HG03066 (cell line): ENCODE measurements around the gene HBD.

Source experiments
- ATAC-seq: cut with Tn5 transposase; IDR thresholded peaks from one replicate; pipeline ENCODE4 v1.9.1; 2021; ENCODE audit warnings: low read depth; ENCODE audit not compliant: unreplicated experiment

The HBD gene

DNA sequence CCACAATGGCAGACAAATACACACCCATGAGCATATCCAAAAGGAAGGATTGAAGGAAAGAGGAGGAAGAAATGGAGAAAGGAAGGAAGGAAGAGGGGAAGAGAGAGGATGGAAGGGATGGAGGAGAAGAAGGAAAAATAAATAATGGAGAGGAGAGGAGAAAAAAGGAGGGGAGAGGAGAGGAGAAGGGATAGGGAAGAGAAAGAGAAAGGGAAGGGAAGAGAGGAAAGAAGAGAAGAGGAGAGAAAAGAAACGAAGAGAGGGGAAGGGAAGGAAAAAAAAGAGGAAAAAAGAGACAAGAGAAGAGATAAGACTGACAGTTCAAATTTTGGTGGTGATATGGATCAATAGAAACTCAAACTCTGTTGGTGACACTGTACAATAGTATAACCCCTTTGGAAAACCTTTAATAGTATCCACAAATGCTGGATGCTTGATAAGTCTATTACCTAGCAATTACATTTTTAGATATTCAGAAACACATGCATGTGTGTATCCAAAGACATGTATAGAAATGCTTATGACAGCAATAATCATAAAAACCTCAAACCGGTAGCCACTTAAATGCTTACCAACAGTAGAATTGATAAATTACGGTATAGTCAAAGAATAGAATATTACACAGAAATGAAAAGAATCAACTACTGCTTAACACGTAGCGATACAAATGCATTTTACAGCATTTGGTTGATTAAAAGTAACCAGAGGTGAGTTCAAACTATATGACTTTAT is 1.2 kb upstream of the HBD start:
- ATAC-seq, result no peak

DNA sequence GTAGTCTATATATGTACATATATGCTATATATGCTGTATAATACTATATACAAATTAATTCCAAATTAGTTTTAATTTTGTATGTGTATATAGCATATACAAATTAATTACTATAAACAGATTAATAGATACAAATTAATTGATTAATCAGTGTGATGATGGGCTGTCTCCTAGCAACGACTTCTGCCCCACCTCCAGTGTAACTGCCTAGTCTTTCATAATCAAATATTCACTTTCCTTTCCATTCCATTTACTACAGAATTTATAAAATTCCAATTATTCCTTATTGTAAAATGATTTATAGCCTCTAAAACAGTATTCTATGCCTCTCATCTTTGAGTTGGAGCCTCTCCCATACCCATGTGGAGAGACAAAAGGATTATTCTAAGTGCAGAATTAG is 976 bp downstream of the HBD start:
- no peak for ATAC-seq

DNA sequence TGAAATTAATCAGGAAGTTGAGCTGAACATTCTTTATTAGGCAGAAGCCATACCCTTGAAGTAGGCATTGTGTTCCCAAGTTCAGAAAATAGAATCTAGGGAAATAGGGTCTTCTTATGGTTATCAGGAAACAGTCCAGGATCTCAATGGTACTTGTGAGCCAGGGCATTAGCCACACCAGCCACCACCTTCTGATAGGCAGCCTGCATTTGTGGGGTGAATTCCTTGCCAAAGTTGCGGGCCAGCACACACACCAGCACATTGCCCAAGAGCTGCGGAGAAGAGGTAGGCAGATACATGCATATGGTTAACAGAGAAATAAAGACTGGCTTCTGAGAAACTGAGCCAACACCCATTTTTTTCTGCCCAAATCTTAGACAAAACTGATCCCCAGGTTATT is 1.5 kb downstream of the HBD start:
- ATAC-seq, result no peak

DNA sequence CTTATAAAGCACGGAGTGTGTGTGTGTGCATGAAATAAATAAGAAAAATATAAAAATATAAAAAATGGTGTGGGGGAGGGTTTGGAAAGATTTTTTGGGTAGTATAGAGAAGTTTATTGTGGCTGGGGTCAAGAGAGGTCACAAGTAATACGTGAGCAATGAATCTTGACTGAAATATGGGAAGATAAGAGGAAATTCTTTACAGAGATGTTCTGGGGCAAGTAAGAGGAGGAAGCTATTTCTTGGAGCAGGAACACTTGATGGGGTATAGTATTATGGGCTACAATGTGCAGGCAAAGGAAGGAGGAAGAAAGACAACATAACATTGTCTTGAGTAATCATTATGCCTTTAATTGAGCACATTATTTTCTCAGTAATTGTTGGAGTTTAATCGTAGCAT is 2.1 kb downstream of the HBD start:
- no peak for ATAC-seq

DNA sequence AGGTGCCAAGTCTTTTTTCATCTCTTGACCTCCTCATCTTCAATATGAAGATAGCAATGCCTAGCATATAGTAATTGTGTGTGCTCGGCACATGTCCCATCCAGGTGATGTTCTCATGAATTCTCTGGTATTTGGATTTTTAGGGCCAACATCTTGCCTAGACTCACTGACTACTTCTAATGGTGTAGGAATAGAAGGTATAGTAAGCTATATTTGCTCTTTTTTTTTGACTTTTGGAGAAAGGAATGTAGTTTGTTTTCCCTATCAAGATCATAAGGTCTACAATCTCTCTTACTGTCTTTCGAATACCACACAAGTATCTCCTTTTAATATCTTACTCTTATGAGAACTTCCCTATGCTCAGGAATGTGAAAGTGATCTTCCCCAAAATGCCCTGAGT is 3.2 kb downstream of the HBD start:
- ATAC-seq, result no peak

DNA sequence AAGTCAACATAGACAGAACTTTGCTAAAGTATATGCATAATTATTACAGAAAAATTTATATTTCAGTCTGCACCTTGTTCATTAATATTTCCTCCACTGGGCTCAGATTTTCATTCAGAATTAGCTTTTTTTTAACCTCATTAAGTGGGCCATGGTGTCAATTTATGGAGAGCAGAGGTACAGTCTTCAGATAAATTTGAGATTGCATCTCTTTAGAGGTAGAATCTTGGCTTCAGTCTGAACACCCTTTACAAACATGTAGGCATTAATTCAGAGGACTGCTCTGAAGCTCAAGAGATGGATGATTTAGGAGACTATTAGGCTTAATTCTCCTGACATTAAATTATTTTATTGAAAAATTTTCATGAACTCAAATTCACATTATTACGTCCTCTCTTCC is 4.0 kb downstream of the HBD start:
- ATAC-seq, result no peak

DNA sequence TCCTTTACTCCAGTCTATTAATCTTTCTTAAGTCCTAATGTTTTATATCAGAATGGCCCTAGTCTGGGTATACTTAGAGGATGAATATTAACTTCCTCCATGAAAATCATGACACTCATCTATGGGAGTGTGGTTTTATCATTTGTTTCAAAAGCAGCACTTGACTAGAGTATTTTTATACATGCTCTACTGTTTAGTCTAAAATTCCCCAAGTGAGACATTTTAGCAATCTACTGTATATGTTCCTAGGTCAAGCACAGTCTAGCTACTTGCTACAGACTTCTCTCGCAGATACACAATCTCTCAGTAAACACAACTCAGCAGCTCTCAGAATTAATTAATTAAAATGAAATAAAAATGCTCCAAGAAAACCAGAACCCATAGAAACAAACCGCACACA is 4.5 kb downstream of the HBD start:
- ATAC-seq, result no peak

DNA sequence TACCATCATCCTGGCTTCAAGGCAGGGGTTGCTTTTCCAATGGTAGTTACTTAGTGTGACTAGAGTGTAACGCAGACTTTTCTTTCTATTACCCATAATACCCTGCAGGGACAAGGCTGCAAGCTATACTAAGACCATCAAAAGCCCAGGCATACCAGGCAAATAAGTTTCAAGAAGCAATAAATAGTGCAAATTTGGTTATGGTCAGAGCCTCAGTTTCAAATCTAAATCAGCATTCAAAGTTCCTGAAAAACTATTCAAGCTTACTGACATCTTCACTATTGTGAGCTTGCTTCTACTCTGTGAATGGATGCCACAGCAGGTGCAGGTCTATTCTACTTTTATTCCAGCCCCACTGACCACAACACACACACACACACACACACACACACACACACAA is 4.9 kb downstream of the HBD start:
- no peak for ATAC-seq

DNA sequence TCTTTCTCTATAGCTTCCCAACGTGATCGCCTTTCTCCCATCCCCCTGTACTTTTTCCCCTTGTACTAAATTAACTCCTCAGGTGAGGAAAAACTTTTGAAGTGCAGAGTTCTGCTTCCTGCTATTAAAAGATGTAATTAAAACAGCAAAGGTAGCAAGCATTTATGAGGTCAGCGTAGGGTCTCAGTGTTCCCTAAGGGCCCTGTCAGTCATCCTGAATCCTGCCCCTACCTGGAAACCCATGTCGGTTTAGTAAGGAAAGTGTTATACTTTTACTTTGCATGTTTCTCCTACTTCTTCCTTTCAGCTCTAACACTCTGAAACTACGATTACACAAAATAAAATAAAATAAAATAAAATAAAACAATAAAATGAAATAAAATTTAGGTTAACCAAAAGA is 6.2 kb downstream of the HBD start:
- no peak for ATAC-seq

DNA sequence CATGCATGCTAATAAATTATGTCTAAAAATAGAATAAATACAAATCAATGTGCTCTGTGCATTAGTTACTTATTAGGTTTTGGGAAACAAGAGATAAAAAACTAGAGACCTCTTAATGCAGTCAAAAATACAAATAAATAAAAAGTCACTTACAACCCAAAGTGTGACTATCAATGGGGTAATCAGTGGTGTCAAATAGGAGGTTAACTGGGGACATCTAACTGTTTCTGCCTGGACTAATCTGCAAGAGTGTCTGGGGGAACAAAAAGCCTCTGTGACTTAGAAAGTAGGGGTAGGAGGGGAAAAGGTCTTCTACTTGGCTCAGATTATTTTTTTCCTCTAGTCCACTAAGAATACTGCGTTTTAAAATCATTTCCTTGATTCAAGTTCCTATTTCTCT is 6.6 kb downstream of the HBD start:
- ATAC-seq, result no peak

DNA sequence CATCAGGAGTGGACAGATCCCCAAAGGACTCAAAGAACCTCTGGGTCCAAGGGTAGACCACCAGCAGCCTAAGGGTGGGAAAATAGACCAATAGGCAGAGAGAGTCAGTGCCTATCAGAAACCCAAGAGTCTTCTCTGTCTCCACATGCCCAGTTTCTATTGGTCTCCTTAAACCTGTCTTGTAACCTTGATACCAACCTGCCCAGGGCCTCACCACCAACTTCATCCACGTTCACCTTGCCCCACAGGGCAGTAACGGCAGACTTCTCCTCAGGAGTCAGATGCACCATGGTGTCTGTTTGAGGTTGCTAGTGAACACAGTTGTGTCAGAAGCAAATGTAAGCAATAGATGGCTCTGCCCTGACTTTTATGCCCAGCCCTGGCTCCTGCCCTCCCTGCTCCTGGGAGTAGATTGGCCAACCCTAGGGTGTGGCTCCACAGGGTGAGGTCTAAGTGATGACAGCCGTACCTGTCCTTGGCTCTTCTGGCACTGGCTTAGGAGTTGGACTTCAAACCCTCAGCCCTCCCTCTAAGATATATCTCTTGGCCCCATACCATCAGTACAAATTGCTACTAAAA is 7.5 kb downstream of the HBD start, which contains the start of gene HBB:
HBB (minus strand) TSS at position 340 of the 579 bp plus-strand sequence; CDS start at position 290, 50 bp downstream.
- ATAC-seq, result no peak

DNA sequence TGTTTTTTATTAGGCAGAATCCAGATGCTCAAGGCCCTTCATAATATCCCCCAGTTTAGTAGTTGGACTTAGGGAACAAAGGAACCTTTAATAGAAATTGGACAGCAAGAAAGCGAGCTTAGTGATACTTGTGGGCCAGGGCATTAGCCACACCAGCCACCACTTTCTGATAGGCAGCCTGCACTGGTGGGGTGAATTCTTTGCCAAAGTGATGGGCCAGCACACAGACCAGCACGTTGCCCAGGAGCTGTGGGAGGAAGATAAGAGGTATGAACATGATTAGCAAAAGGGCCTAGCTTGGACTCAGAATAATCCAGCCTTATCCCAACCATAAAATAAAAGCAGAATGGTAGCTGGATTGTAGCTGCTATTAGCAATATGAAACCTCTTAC is 8.8 kb downstream of the HBD start:
- ATAC-seq, result no peak

DNA sequence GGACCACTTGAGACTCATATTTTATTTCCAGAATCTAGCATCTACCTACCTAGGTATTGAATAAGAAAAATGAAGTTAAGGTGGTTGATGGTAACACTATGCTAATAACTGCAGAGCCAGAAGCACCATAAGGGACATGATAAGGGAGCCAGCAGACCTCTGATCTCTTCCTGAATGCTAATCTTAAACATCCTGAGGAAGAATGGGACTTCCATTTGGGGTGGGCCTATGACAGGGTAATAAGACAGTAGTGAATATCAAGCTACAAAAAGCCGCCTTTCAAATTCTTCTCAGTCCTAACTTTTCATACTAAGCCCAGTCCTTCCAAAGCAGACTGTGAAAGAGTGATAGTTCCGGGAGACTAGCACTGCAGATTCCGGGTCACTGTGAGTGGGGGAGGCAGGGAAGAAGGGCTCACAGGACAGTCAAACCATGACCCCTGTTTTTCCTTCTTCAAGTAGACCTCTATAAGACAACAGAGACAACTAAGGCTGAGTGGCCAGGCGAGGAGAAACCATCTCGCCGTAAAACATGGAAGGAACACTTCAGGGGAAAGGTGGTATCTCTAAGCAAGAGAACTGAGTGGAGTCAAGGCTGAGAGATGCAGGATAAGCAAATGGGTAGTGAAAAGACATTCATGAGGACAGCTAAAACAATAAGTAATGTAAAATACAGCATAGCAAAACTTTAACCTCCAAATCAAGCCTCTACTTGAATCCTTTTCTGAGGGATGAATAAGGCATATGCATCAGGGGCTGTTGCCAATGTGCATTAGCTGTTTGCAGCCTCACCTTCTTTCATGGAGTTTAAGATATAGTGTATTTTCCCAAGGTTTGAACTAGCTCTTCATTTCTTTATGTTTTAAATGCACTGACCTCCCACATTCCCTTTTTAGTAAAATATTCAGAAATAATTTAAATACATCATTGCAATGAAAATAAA is 9.5 kb downstream of the HBD start:
- no peak for ATAC-seq

DNA sequence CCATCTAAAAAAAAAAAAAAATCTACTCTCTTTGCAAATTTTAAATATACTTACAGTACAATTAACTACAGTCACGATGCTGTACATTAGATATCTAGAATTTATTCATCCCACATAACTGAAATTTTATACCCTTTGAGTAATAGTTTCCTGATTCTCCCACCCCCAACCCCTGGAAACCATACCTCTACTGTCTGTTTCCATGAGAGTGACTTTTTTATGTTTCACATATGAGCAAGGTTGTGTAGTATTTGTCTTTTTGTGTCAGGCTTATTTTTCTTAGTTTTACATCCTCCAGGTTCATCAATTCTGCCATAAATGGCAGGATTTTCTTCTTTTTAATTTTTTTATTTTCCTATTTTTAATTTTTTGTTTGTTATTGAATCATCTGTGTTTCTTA is 10.6 kb downstream of the HBD start:
- no peak for ATAC-seq

DNA sequence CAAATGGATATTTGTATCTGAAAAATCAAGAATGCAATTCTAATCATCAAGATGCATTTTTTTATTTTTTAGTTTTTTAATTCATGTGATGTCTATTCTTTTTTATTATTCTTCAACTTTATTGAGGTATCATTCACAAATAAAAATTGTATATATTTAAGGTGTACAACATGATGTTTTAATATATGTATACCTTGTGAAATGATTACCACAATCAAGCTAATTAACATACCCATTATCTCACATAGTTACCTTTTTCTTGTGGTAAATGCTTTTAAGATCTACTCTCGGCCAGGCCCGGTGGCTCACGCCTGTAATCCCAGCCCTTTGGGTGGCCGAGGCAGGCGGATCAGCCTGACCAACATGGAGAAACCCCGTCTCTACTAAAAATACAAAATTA is 11.1 kb downstream of the HBD start:
- ATAC-seq, result no peak

DNA sequence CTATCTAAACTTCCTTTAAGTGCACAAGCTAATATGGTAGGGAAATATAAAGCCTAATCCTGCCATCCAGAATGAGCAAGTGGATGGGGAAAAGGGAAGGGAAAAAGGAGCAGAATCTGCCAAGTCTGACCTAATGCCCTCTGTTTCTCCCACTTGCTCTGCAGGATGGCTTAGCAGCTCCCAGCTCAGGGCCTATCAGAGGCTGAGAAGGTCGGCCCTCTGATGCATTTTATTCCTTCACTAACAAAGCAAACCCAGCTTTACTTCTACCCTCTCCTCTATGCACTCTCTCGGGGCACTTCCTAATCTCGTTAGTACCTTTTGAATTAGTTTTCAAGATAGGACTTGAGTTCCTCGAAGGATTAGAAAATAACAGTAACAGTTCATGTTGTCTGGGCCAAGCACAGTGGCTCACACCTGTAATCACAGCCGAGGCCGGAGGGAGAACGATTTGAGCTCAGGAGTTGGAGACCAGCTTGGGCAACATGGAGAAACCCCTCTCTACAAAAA is 23.9 kb downstream of the HBD start:
- ATAC-seq, result no peak

DNA sequence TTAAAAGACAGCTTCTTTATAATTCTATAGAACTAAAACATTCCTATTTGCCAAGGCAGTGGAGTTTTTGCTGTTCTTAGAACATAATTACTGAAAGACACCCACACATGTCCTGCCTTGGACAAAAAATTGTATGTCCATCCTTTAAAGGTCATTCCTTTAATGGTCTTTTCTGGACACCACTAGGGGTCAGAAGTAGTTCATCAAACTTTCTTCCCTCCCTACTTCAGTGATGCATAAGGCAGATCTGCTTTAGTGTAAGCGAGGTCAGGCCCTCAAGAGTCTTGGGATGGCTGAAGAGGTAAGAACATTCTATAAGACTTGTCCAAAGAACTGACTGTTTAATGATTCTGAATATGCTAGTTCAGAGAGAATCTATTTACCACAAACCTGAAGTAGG is 29.5 kb downstream of the HBD start:
- no peak for ATAC-seq

DNA sequence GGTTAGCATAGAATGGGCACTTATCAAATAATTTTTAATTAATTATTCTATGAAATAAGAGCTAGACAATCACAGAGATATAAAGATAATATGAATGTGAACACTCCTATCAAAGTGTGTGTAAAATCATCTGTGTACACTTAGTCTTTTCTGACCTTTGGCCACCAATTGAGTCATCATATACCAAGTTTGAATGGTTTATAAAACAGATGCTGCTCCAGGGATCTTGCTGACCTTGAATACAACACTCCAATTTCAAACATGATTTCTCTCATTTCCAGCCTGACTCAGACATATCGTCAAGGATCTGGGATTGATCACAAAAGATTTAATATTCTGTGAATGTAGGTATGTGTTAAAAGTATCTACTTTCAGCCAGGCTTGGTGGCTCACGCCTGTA is 30.9 kb downstream of the HBD start:
- ATAC-seq, result no peak

DNA sequence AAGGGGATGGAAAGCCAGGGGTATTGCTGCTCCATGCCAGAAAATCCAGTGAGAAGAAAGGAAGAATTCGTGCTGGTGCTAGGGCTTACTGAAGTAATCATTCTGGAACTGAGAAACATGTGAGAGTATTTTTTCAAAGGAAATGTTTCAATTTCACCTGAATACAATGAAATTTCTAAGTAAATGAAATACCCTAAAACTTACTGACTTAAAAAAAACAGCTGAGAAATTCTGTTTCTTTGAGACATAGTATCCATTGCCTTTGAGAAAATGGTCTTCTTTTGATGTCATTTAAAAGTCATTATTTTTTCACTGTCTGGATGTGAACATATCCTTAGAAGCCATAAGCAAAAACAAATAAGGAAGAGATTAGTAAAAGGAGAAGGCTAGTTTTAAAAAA is 33.7 kb downstream of the HBD start, which contains the start of gene OR51V1:
OR51V1 (minus strand) TSS at position 101 of the 400 bp plus-strand sequence; CDS start at position 101, 0 bp downstream.
- ATAC-seq, result no peak

DNA sequence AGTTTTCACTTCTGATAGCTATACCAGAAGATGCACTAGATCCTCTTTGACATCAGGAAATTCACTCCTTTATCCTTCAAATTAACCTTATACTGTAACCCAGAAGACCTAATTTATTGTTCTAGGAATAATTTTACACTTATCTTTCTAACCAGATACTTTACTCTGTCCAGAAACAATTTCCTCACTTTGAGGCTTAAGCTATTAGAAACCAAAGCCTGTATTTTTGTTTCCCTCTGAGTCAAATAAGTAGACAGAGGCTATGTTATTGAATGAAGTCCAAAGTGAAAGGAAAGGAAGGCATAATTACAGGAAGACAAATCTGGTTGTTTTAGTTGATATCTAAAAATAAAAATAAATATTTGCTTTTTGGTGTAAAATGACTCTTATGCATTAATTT is 36.0 kb downstream of the HBD start:
- ATAC-seq, result no peak

DNA sequence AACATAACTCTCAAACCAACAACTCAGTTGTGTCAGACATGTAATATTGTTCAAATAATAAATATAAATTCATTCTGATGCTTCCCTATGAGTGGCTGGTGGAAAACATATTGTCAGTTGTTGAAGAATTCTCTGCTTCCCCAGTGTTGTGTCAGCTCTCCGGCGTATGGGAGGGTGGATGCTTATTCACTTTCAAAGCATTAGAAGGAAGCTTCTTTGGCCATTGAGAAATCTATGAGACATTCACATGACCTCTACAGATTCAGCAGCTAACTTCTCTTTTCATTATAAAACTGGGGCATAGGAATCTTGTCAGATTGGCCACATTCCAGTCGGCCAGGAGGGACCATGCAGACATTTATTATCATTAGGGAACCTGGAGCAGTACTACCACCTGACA is 36.7 kb downstream of the HBD start:
- ATAC-seq, result no peak
